ENCODE results near the gene HOXA3. TPM values are rescaled to one million over a fixed set of nuclear protein-coding genes. Genes with fewer than 3 reads are reported as not detected.

Gene HOXA3
- total RNA-seq, 1 experiment from 2014 or later, result 30.2 TPM

DNA sequence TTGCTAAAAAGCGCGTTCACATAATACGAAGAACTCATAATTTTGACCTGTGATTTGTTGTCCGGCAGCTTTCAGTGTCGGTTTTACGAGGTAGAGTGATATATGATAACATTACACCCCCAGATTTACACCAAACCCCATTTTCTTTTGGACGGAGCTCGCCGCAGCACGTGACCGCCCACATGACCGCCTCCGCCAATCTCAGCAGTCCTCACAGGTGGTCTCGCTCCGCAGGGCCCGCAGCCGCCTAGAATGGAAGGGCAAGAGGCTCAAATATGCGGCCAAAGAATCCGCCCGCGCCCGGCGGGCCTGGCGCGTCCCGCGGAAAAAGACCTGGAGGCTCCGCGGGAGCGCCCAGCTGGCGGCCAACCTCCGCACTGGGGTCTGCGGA is 4.1 kb upstream of the HOXA3 start, which contains the start of gene HOXA7:
TSS of gene HOXA7 (minus strand) at position 168 of the 391 bp plus-strand sequence. CDS start at position 38, 130 bp downstream.
- no peak within 1 kb of the TSS for H3K4me3 ChIP-seq (ENCODE audit: low read depth in 2 of 2, low read length in 2 of 2)
- DNase-seq (ENCODE audit: low read depth, low spot score), result no peak
- CTCF ChIA-PET, result interaction anchor here (0.6 kb wide), 2 partner anchors 65 to 300 kb away, joined by 3 to 8 read pairs; no protein-coding TSS in a partner anchor
- POLR2A ChIA-PET, result no interaction called here
- BruUV-seq (replicated peaks), result no TSS peak
- H3K9me3 ChIP-seq (ENCODE audit: control insufficient read depth, insufficient read depth, low read depth, low read length), result no peaks in the 10 kb centered on the region
- in situ Hi-C loops (cut with HindIII; ENCODE audit: low pct_unique_long_range_greater_than_20kb, low sequenced_read_pairs) (no loop called here), intact Hi-C loops (cut with micrococcal nuclease; ENCODE audit: unreplicated experiment) (no loop called here)
- H3K36me3 ChIP-seq (ENCODE audit: control insufficient read depth, insufficient read depth, low read length), result no peaks in the 10 kb centered on the region; the same call in 1 of the 2 replicates
- ATAC-seq, result no peak
- TF ChIP-seq, protein P1, sequence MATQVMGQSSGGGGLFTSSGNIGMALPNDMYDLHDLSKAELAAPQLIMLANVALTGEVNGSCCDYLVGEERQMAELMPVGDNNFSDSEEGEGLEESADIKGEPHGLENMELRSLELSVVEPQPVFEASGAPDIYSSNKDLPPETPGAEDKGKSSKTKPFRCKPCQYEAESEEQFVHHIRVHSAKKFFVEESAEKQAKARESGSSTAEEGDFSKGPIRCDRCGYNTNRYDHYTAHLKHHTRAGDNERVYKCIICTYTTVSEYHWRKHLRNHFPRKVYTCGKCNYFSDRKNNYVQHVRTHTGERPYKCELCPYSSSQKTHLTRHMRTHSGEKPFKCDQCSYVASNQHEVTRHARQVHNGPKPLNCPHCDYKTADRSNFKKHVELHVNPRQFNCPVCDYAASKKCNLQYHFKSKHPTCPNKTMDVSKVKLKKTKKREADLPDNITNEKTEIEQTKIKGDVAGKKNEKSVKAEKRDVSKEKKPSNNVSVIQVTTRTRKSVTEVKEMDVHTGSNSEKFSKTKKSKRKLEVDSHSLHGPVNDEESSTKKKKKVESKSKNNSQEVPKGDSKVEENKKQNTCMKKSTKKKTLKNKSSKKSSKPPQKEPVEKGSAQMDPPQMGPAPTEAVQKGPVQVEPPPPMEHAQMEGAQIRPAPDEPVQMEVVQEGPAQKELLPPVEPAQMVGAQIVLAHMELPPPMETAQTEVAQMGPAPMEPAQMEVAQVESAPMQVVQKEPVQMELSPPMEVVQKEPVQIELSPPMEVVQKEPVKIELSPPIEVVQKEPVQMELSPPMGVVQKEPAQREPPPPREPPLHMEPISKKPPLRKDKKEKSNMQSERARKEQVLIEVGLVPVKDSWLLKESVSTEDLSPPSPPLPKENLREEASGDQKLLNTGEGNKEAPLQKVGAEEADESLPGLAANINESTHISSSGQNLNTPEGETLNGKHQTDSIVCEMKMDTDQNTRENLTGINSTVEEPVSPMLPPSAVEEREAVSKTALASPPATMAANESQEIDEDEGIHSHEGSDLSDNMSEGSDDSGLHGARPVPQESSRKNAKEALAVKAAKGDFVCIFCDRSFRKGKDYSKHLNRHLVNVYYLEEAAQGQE (IDR thresholded peaks at IDR 0.05; ENCODE audit: insufficient read depth in 1 of 2, low read depth in 2 of 2, low read length in 1 of 2), result no peak
- TF ChIP-seq TCF7L2 (IDR thresholded peaks at IDR 0.05; ENCODE audit: low read depth, low read length) (no peak), SIN3A (IDR thresholded peaks at IDR 0.05; ENCODE audit: borderline replicate concordance, insufficient read depth, low read depth, low read length) (no peak), POLR2AphosphoS5 (IDR thresholded peaks at IDR 0.05; ENCODE audit: low read depth, low read length) (no peak)
- TF ChIP-seq, protein P2, sequence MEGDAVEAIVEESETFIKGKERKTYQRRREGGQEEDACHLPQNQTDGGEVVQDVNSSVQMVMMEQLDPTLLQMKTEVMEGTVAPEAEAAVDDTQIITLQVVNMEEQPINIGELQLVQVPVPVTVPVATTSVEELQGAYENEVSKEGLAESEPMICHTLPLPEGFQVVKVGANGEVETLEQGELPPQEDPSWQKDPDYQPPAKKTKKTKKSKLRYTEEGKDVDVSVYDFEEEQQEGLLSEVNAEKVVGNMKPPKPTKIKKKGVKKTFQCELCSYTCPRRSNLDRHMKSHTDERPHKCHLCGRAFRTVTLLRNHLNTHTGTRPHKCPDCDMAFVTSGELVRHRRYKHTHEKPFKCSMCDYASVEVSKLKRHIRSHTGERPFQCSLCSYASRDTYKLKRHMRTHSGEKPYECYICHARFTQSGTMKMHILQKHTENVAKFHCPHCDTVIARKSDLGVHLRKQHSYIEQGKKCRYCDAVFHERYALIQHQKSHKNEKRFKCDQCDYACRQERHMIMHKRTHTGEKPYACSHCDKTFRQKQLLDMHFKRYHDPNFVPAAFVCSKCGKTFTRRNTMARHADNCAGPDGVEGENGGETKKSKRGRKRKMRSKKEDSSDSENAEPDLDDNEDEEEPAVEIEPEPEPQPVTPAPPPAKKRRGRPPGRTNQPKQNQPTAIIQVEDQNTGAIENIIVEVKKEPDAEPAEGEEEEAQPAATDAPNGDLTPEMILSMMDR (IDR thresholded peaks at IDR 0.05), result no peak
- H3K27me3 ChIP-seq (ENCODE audit: control insufficient read depth, insufficient read depth, low read length), result no peaks in the 10 kb centered on the region
- peak within 1 kb of the TSS; percentile 45; the same call in 1 of the 2 replicates for H3K27ac ChIP-seq (ENCODE audit: low read length)
- 0 out of 2 replicates have a peak, but pooled peaks cover 3% of the 10 kb centered on the region for H3K4me1 ChIP-seq (ENCODE audit: control insufficient read depth, insufficient read depth, low read length)

DNA sequence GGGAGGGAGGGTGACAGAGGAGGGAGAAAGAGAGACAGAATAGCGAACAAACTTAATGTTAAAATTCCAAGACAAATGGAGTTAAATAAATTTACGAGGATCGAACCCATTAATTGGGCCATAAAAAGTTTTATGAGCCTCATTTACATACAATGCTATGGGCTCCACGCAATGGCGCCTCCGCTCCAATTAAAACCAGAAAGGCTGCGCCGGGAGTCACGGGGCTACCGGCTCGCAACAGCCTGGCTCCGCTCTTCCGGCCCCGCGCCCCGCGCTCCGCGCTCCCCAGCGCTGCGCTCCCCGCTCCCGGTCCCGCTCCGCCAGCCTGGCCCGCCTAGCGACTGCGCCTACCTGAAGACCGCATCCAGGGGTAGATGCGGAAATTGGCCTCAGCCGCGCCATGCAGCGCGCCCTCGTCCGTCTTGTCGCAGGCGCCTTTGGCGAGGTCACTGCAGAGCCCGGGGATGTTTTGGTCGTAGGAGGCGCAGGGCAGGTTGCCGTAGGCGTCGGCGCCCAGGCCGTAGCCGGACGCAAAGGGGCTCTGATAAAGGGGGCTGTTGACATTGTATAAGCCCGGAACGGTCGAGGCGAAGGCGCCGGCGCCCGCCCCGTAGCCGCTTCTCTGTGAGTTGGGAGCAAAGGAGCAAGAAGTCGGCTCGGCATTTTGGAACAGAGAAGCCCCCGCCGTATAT is 3.6 kb upstream of the HOXA3 start:
- DNase-seq (ENCODE audit: low read depth, low spot score) (no peak), ATAC-seq (no peak)
- Histone ChIP-seq H3K27ac (ENCODE audit: low read length) (no peak overlapping the region), H3K4me1 (ENCODE audit: control insufficient read depth, insufficient read depth, low read length) (0 out of 2 replicates have a peak, but pooled peaks cover 3% of the 10 kb centered on the region), H3K27me3 (ENCODE audit: control insufficient read depth, insufficient read depth, low read length) (no peaks in the 10 kb centered on the region), H3K36me3 (ENCODE audit: control insufficient read depth, insufficient read depth, low read length) (no peaks in the 10 kb centered on the region; the same call in 1 of the 2 replicates), H3K4me3 (ENCODE audit: low read depth in 2 of 2, low read length in 2 of 2) (no peak overlapping the region), H3K9me3 (ENCODE audit: control insufficient read depth, insufficient read depth, low read depth, low read length) (no peaks in the 10 kb centered on the region)
- BruUV-seq (replicated peaks), result no TSS peak
- ChIA-PET CTCF (no interaction called here), POLR2A (no interaction called here)
- no peak for TF ChIP-seq TCF7L2 (IDR thresholded peaks at IDR 0.05; ENCODE audit: low read depth, low read length)
- TF ChIP-seq POLR2AphosphoS5 (IDR thresholded peaks at IDR 0.05; ENCODE audit: low read depth, low read length), result no peak
- TF ChIP-seq, protein P2 (IDR thresholded peaks at IDR 0.05), result no peak
- TF ChIP-seq, protein P1 (IDR thresholded peaks at IDR 0.05; ENCODE audit: insufficient read depth in 1 of 2, low read depth in 2 of 2, low read length in 1 of 2), result no peak
- TF ChIP-seq SIN3A (IDR thresholded peaks at IDR 0.05; ENCODE audit: borderline replicate concordance, insufficient read depth, low read depth, low read length), result no peak
- in situ Hi-C loops (cut with HindIII; ENCODE audit: low pct_unique_long_range_greater_than_20kb, low sequenced_read_pairs), result no loop called here
- intact Hi-C loops (cut with micrococcal nuclease; ENCODE audit: unreplicated experiment), result no loop called here
